VCaP (cell line): ENCODE results near the gene MIOX.

Source experiments
- H3K27ac ChIP-seq: fragments of 450-650 bp; 2 replicates; pipeline ENCODE4 v1.5.1; 2017
- TF ChIP-seq, protein P1 (sequence below): fragments of 450-650 bp; conservative IDR thresholded peaks from 2 replicates; pipeline ENCODE4 v1.5.1; 2017; ENCODE audit warnings: mild to moderate bottlenecking, moderate library complexity

The MIOX gene

DNA sequence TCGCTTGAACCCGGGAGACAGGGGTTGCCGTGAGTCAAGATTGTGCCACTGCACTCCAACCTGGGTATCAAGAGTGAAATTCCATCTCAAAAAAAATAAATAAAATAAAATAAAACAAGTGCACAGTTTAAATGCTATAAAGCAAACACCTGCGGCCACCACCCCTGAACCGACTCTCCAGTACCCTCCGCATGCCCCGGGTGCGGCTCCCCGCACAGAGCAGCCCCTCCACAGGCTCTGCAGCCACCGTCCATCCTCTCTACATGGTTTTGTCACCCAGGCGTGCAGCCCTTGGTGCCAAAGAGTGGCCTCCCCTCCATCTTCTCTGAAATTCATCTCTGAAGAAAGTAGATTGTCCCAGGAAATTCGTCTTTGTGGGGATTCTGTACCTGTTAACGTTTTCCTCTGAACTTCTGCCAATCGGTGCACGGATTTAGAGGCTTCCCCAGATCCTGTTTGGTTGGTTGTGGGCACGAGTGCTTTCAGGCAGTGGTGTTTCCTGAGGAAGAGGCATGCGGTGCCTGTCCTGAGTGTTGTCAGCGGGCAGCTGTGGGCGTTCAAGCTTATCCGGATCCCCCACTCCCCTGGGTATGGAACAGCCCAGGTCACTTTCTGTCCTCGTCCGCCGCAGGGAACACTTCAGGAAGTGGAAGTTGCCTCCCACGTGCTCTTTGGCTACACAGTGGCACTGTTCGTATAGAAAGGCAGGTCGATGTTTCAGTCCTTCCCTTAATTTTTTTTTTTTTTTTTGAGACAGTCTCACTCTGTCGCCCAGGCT is 4.1 kb downstream of the MIOX start:
- TF ChIP-seq, protein P1, sequence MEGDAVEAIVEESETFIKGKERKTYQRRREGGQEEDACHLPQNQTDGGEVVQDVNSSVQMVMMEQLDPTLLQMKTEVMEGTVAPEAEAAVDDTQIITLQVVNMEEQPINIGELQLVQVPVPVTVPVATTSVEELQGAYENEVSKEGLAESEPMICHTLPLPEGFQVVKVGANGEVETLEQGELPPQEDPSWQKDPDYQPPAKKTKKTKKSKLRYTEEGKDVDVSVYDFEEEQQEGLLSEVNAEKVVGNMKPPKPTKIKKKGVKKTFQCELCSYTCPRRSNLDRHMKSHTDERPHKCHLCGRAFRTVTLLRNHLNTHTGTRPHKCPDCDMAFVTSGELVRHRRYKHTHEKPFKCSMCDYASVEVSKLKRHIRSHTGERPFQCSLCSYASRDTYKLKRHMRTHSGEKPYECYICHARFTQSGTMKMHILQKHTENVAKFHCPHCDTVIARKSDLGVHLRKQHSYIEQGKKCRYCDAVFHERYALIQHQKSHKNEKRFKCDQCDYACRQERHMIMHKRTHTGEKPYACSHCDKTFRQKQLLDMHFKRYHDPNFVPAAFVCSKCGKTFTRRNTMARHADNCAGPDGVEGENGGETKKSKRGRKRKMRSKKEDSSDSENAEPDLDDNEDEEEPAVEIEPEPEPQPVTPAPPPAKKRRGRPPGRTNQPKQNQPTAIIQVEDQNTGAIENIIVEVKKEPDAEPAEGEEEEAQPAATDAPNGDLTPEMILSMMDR = no peak
- H3K27ac ChIP-seq = 0 out of 2 replicates have a peak overlapping the region, but pooled peaks have one; percentile 11

DNA sequence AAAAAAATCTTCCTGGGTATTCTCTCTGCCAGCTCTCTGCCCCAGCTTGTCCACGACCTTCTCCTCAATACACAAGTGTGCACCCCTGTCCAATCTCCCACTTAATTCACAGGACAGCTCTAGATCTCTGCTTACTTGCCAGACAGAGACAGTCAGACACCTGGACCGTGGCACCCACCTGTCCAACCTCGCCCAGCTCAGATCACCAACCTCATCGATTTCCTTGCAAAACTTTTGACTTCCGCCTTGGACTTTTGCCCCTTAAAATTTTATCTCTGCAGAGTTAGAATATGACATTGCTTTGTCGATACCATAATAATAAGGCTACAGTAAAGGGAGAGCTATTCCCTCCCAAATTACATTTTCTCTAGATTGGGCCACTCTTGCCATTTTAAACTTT is 10.4 kb downstream of the MIOX start:
- no peak overlapping the region for H3K27ac ChIP-seq
- TF ChIP-seq, protein P1 = no peak

DNA sequence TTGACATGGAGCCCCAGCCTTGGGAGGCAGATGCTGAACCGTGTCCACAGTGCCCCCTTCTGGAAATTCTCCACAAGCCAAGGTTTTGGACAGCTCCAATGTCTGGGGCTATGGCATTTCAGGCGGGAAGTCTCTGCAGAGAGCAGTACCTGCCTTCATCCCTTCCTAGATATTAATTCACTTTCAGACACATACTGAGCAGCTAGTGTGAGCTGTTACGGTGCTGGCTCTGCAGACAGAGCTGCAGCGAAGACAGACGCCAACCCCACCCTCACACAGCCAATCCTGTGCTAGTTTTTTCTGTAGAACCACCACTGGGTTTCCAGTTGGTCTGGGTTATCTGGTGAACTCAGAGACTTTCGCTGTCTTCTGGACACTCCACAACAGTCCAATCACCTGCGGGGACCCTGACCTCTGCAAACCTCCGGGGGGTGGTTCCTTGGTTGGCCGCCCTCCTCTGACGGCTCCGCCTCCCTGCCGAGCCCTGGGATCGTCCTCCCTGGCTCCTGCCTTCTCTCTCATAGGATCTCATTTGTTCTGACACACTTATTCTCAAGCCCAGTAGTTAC is 11.7 kb downstream of the MIOX start:
- no peak overlapping the region for H3K27ac ChIP-seq
- TF ChIP-seq, protein P1 = peak; percentile 28; the same call in 1 of the 2 replicates

DNA sequence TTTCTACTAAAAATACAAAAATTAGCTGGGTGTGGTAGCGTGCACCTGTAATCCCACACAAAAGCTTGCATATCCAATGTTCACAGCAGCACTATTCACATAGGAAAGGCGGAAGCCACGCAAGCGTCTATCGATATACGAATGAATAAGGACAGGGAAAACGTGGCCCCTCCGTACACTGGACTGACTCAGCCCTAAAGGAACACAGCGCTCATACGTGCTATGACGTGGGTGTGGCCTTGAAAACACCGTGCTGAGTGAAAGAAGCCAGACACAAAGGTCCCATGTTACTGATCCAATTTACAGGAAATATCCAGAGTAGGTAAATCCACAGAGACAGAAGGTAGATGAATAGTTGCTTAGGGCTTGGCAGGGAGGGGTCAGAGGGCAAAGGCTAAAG is 13.8 kb downstream of the MIOX start:
- TF ChIP-seq, protein P1 = no peak

DNA sequence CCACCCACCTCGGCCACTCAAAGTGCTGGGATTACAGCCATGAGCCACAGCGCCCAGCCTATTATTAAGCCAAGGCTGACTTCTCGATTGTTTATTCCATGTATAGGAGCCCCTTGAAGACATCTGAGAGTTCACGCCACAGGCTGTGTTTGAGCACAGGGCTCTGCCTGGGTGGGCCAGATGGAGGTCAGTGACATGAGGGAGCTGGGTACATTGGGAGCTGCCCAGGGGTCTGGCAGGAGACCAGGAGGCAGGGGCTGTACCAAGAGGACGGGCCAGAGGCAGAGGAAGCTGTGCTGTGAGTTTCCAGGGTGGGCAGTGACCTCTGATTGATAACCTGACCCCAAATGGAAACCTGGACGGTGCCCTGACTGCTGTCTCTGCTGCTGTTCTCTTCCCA is 15.4 kb downstream of the MIOX start:
- TF ChIP-seq, protein P1 = no peak
- no peak overlapping the region for H3K27ac ChIP-seq

More for the DNA sequence above, 13.8 kb downstream of the MIOX start:
- no peak overlapping the region for H3K27ac ChIP-seq

DNA sequence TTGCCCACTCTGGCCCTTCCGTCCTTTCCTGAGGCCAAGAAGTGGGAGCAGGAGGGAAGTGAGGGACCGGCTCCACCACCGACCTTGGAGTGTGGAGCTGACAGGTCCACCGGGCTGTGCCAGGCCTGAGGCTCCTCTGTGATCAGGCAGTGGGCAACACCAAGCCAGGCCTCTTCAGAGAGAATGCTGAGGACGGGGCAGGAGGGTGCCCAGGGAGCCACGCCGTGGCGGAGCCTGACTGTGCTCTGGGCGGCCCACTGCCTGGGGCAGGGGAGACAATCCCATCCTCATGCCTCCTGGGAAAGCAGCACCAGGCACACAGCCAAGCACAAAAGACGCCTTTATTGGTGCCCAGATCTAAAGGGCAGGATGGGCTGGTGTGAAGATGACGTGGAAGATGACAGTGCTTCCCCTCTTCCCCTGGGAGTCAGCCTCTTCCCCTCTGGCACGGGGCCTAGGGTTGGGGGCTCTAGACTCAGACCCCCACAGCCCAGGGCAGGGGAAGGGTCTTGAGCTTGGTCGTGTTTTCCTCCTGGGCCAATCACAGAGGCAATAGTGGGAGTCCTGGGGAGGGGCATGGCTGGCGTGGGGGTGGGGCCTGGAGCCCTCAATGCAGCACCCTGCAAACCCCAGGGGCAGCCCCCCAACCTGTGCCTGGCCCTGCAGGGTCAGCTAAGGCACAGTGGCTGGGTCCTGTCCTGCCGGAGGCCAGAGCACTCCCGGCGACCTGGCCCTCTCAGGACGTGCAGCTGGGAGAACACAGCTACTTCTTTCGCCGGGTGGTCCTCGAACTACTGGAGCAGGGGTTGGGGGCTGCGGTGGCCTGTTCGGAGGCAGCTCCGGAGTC is 16.2 kb downstream of the MIOX start:
- TF ChIP-seq, protein P1 = no peak
- no peak overlapping the region for H3K27ac ChIP-seq
